ENCODE measurements around the gene MAPK8. TPM values are rescaled to one million over a fixed set of nuclear protein-coding genes. Genes with fewer than 3 reads are reported as not detected.

MAPK8 gene
- polyA plus RNA-seq, 1 donor = 81.9 TPM

- DNase-seq = no peak
Observed at GRCh38 chr10:48477141-48477540, 170.7 kb downstream of the MAPK8 start.

DNA sequence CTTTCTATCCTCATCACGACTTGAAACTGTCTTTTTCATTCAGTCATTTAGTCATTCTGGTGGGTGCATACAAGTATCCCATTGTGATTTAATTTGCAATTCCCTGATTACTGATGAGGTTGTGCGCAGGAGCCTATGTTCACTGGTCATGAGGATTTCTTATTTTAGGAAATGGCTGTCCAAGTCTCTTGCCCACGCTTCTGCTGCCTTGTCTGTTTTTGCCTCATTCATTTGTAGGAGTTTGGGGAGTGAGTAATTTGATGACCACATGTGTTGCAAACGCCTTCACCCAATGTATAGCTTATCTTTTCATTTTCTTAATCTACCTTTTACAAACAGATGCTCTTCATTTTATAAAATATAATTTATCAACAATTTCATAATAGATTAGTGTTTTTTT is 171.1 kb downstream of the MAPK8 start:
- no peak for DNase-seq

GRCh38 chr10:48478469-48478868 is 172.0 kb downstream of the MAPK8 start:
- no peak for DNase-seq

- DNase-seq = no peak
Observed at GRCh38 chr10:48478980-48479811, 172.7 kb downstream of the MAPK8 start.

GRCh38 chr10:48480397-48481374 is 174.2 kb downstream of the MAPK8 start:
- no peak for DNase-seq

- no peak for DNase-seq
Observed at GRCh38 chr10:48481385-48481784, 174.9 kb downstream of the MAPK8 start.

DNA sequence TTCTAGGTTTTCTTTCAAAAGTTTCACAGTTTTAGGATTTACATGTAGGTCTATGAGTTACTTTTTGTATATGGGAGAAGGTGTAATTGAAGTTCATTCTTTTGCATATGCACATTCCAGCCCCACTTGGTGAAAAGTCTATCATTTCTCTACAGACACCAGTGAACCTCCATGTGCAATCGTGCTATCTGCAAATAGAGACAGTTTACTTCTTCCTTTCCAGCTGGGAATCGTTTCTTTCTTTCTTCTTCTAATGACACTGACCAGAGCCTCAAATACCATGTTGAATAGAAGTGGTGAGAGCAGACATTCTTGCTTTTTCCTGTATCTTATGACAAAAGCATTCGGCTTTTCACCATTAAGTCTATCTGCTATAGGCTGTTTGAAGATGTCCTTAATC is 175.7 kb downstream of the MAPK8 start:
- DNase-seq = no peak

- DNase-seq = no peak
Observed at GRCh38 chr10:48484911-48485310, 178.4 kb downstream of the MAPK8 start.

GRCh38 chr10:48485711-48486110 is 179.2 kb downstream of the MAPK8 start:
- no peak for DNase-seq

- DNase-seq = no peak
Observed at GRCh38 chr10:48487244-48487643, 180.8 kb downstream of the MAPK8 start.

Other genes starting within 250 kb of the MAPK8 start
- gene FRMPD2, start 32.0 kb upstream of the MAPK8 start, polyA plus RNA-seq (ENCODE audit: insufficient read length) = 0.63 TPM